OCI-LY7 (cell line): Measurements from ENCODE around the gene ANTXR1. TPM values are rescaled to one million over a fixed set of nuclear protein-coding genes. Genes with fewer than 3 reads are reported as not detected.
"Not testable (repeated sequence)": the region's sequence is repeated elsewhere in the genome, so short reads cannot be mapped to it uniquely, and the experiment has no call there.

ENCODE experiments used
- BruUV-seq: library from RNA; stranded (reverse); fragments of 400-500 nt; replicated peaks from 2 replicates; lab custom pipeline; 2021; lab: Mats Ljungman, UMichigan
- CTCF ChIA-PET: fragments of 300-600 bp; sonication (Branson Sonifier 250); formaldehyde crosslinking; loops from one replicate; lab custom pipeline; 2022; ENCODE audit warnings: antibody characterized with exemption; ENCODE audit not compliant: unreplicated experiment; lab: Charles Lee
- POLR2A ChIA-PET: fragments of 300-600 bp; sonication (Branson Sonifier 250); formaldehyde crosslinking; loops from one replicate; lab custom pipeline; 2022; ENCODE audit warnings: antibody characterized with exemption; lab: Charles Lee
- DNase-seq: peaks from one replicate; pipeline ENCODE4 v3.0.0-alpha.2; 2015; ENCODE audit warnings: low spot score
- H2AFZ ChIP-seq: fragments of 200-600 bp; sonication (generic), shearing (Covaris generic); 2 replicates; pipeline ENCODE4 v1.6.1; 2014; ENCODE audit warnings: mild to moderate bottlenecking, antibody characterized with exemption, low read length, moderate library complexity
- H3K27ac ChIP-seq: fragments of 200-600 bp; sonication (generic); 2 replicates; pipeline ENCODE4 v1.5.1; 2014; ENCODE audit warnings: mixed run types, low read depth, mild to moderate bottlenecking, moderate library complexity, low read length, inconsistent platforms; ENCODE audit not compliant: poor library complexity, severe bottlenecking
- H3K36me3 ChIP-seq: fragments of 200-600 bp; sonication (generic); 2 replicates; pipeline ENCODE4 v1.6.1; 2014; ENCODE audit warnings: mild to moderate bottlenecking, antibody characterized with exemption, low read length, moderate library complexity, mixed read lengths; ENCODE audit not compliant: insufficient read depth
- H3K4me1 ChIP-seq: fragments of 200-600 bp; sonication (generic); 2 replicates; pipeline ENCODE4 v1.5.1; 2014; ENCODE audit warnings: mild to moderate bottlenecking, low read length; ENCODE audit not compliant: insufficient read depth, poor library complexity, severe bottlenecking
- H3K4me2 ChIP-seq: fragments of 200-600 bp; sonication (generic); 2 replicates; pipeline ENCODE4 v1.6.1; 2014; ENCODE audit warnings: mild to moderate bottlenecking, low read length
- H3K4me3 ChIP-seq: fragments of 200-600 bp; sonication (generic); 2 replicates; pipeline ENCODE4 v1.5.1; 2014; ENCODE audit warnings: mild to moderate bottlenecking, low read depth, low read length; ENCODE audit not compliant: poor library complexity, severe bottlenecking
- H3K79me2 ChIP-seq: fragments of 200-600 bp; sonication (generic); 2 replicates; pipeline ENCODE4 v1.6.1; 2016; ENCODE audit warnings: low read depth, mild to moderate bottlenecking, low read length, moderate library complexity, mixed read lengths; ENCODE audit not compliant: insufficient read depth
- H3K9me2 ChIP-seq: fragments of 200-600 bp; sonication (generic); 2 replicates; pipeline ENCODE4 v1.6.1; 2016; ENCODE audit warnings: mild to moderate bottlenecking, low read length, mixed read lengths; ENCODE audit not compliant: insufficient read depth
- H3K9me3 ChIP-seq: fragments of 200-600 bp; sonication (generic); 2 replicates; pipeline ENCODE4 v1.6.1; 2014; ENCODE audit warnings: mild to moderate bottlenecking, mixed run types, low read length, mixed read lengths
- H4K20me1 ChIP-seq: fragments of 200-600 bp; sonication (generic); 2 replicates; pipeline ENCODE4 v1.6.1; 2014; ENCODE audit warnings: mild to moderate bottlenecking, antibody characterized with exemption, low read length, moderate library complexity, mixed read lengths; ENCODE audit not compliant: insufficient read depth
- EZH2phosphoT487 ChIP-seq: fragments of 200-600 bp; sonication (generic); IDR thresholded peaks from 2 replicates; pipeline ENCODE4 v1.6.1; 2018; ENCODE audit warnings: low read depth, borderline replicate concordance, mild to moderate bottlenecking, mixed run types, antibody characterized with exemption, low read length, moderate library complexity, mixed read lengths
- intact Hi-C: fragments of 100-400 bp; cut with micrococcal nuclease; formaldehyde crosslinking; loops from one replicate; pipeline ENCODE4 v1.10.0; 2022; ENCODE audit not compliant: unreplicated experiment
- total RNA-seq, 2 experiments: library from RNA; depleted of rRNA in 1 of 2; stranded (reverse); fragments of >200 nt in 1 of 2; shearing (Covaris generic) in 1 of 2; gene quantifications; 2 replicates each; pipeline ENCODE4 v1.2.3, GENCODE V29; 2014 to 2022
- TF ChIP-seq, protein P1 (sequence below): fragments of 200-600 bp; sonication (generic); conservative IDR thresholded peaks from 2 replicates; pipeline ENCODE4 v1.5.1; 2014; ENCODE audit warnings: mild to moderate bottlenecking, antibody characterized with exemption, low read length, moderate library complexity, mixed read lengths

Gene ANTXR1
- total RNA-seq, 2 experiments from 2014 or later, result not detected

DNA sequence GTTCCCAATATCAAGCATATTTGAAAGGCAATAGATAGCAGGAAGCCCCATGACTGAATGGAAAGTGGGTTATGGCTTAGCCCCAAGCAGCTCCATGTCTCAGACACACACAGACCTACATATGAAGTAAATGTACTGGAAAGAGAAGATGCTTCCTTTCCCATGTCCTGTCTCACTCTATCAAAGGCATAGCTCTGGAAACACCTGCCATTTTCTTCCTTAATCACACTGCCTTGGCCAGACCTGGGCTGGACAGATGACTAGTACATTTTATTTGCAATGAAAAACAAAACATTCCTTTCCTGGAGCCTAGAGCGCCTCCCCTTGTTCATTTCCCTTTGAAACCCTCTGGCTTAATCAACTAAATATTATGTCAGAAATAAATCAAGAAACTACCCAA lies 160.7 kb downstream of the ANTXR1 start:
- Histone ChIP-seq H3K4me1 (no peaks in the 10 kb centered on the region), H2AFZ (no peak overlapping the region), H3K4me3 (no peak overlapping the region), H3K9me2 (no peaks in the 10 kb centered on the region), H3K27ac (no peak overlapping the region), H3K79me2 (no peaks in the 10 kb centered on the region), H3K4me2 (no peak overlapping the region), H4K20me1 (no peaks in the 10 kb centered on the region), H3K36me3 (no peaks in the 10 kb centered on the region), H3K9me3 (no peaks in the 10 kb centered on the region)
- CTCF ChIA-PET, result no interaction called here
- no peak for DNase-seq
- TF ChIP-seq EZH2phosphoT487, result no peak
- TF ChIP-seq, protein P1, sequence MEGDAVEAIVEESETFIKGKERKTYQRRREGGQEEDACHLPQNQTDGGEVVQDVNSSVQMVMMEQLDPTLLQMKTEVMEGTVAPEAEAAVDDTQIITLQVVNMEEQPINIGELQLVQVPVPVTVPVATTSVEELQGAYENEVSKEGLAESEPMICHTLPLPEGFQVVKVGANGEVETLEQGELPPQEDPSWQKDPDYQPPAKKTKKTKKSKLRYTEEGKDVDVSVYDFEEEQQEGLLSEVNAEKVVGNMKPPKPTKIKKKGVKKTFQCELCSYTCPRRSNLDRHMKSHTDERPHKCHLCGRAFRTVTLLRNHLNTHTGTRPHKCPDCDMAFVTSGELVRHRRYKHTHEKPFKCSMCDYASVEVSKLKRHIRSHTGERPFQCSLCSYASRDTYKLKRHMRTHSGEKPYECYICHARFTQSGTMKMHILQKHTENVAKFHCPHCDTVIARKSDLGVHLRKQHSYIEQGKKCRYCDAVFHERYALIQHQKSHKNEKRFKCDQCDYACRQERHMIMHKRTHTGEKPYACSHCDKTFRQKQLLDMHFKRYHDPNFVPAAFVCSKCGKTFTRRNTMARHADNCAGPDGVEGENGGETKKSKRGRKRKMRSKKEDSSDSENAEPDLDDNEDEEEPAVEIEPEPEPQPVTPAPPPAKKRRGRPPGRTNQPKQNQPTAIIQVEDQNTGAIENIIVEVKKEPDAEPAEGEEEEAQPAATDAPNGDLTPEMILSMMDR, result no peak
- no TSS peak for BruUV-seq
- intact Hi-C loops, result no loop called here
- POLR2A ChIA-PET, result interaction anchor here (1.3 kb wide), 1 partner anchor 24 kb away, joined by 4 read pairs; no protein-coding TSS in a partner anchor

DNA sequence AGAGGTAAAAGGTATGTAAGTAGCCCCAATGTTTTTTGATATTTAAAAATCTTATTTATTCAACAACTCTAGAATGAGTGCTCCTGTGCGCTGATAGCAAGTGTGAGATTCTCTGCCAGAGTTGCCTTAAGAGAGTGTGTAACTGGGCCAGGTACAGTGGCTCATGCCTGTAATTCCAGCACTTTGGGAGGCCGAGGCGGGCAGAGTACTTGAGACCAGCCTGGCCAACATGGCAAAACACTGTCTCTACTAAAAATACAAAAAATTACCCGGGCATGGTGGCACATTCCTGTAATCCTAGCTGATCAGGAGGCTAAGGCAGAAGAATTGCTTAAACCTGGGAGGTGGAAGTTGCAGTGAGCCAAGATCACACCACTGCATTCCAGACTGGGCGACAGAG lies 161.2 kb downstream of the ANTXR1 start:
- H3K79me2 ChIP-seq, H2AFZ ChIP-seq, H3K9me3 ChIP-seq, intact Hi-C loops, H3K4me3 ChIP-seq, CTCF ChIA-PET, POLR2A ChIA-PET, H3K27ac ChIP-seq, H4K20me1 ChIP-seq, H3K4me1 ChIP-seq, H3K4me2 ChIP-seq, BruUV-seq, H3K36me3 ChIP-seq, DNase-seq, H3K9me2 ChIP-seq: not testable (repeated sequence)

DNA sequence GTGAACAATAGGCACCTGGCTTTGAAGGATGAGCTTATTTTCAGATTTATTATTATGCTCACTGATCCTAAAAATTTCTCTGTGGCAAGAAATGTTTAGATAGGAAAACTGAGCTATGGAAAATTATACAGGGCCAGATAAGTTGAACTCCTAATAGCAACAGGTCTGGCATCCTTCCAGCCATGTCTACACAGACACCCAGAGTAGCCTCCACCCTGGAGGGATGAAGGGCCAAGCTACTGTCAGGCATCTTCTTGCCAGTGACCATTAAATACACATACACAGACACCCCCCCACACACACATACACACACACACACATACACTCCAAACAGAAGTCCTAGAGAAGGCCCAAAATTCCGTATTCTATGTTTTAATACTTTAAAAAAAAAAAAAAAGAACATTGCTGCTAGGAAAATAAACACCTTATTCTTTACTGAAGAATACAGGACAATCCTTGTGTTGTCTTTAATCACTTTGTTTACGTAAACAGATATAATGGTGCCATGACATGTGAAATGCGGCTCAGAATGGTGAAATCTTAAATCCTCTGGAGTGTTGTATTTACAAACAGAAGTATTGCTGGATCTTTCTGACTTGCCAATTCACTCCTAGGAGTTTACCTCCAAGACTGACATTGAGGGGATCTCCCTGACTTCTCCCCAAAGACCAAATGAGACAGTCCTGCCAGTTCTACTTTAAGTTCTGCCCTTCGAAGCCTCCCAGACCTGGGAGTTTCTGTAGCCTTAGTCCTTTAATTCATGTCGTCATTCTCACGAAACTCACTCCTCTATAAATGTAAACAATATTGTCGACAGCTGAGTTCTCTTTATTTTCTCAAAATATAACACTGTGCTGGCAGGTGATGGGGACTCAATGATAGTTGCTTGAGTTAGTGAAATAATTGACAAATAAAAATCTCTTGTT lies 163.1 kb downstream of the ANTXR1 start:
- CTCF ChIA-PET, result no interaction called here
- no peak overlapping the region for H3K4me3 ChIP-seq
- H4K20me1 ChIP-seq, result no peaks in the 10 kb centered on the region
- H3K79me2 ChIP-seq, result no peaks in the 10 kb centered on the region
- TF ChIP-seq, protein P1, result no peak
- no peak for TF ChIP-seq EZH2phosphoT487
- no peak overlapping the region for H3K27ac ChIP-seq
- no peaks in the 10 kb centered on the region for H3K9me3 ChIP-seq
- POLR2A ChIA-PET, result no interaction called here
- DNase-seq, result no peak
- H3K4me1 ChIP-seq, result no peaks in the 10 kb centered on the region
- no peak overlapping the region for H2AFZ ChIP-seq
- H3K36me3 ChIP-seq, result no peaks in the 10 kb centered on the region
- no peaks in the 10 kb centered on the region for H3K9me2 ChIP-seq
- no peak overlapping the region for H3K4me2 ChIP-seq
- intact Hi-C loops, result no loop called here
- BruUV-seq, result no TSS peak
